PFSK-1 (cell line): ENCODE data around the gene WAC.

ENCODE experiments used
- FOXP2 ChIP-seq: optimal IDR thresholded peaks from 2 replicates; pipeline ENCODE3; 2011; ENCODE audit warnings: borderline replicate concordance, control low read depth, inconsistent platforms; ENCODE audit not compliant: insufficient read depth; ENCODE audit errors: extremely low read length, extremely low read depth
- POLR2AphosphoS5 ChIP-seq: IDR thresholded peaks from 2 replicates; pipeline ENCODE4 v1.6.1; 2012; ENCODE audit warnings: low read depth, mild to moderate bottlenecking, control low read depth, low read length, moderate library complexity
- REST ChIP-seq, 2 experiments: IDR thresholded peaks; 2 replicates each; pipeline versions ENCODE4 v1.6.1 to v1.8.0; 2011 to 2012; ENCODE audit warnings: low read depth in 2 of 2, low read length in 2 of 2, control low read depth in 1 of 2, inconsistent platforms in 1 of 2, mild to moderate bottlenecking in 1 of 2, moderate library complexity in 1 of 2; ENCODE audit not compliant: insufficient read depth in 1 of 2
- SIN3A ChIP-seq: IDR thresholded peaks from 2 replicates; pipeline ENCODE4 v1.6.1; 2012; ENCODE audit warnings: mild to moderate bottlenecking, low read length, moderate library complexity, borderline replicate concordance; ENCODE audit not compliant: insufficient read depth
- TAF1 ChIP-seq: IDR thresholded peaks from 2 replicates; pipeline ENCODE4 v1.6.1; 2012; ENCODE audit warnings: low read length, control low read depth, borderline replicate concordance; ENCODE audit not compliant: insufficient read depth

The WAC gene

GRCh38 chr10:28554009-28554408, 21.1 kb downstream of the WAC start:
- TF ChIP-seq SIN3A: no peak
- TF ChIP-seq REST (IDR thresholded peaks at IDR 0.05; ENCODE audit: insufficient read depth in 1 of 2, low read depth in 2 of 2, low read length in 2 of 2): no peak
- TF ChIP-seq POLR2AphosphoS5: no peak
- TF ChIP-seq FOXP2: no peak
- TF ChIP-seq TAF1: no peak

- TF ChIP-seq POLR2AphosphoS5 (no peak), REST (IDR thresholded peaks at IDR 0.05; ENCODE audit: insufficient read depth in 1 of 2, low read depth in 2 of 2, low read length in 2 of 2) (no peak), FOXP2 (no peak), SIN3A (no peak), TAF1 (no peak)
Observed at GRCh38 chr10:28554952-28555351, 22.0 kb downstream of the WAC start.

- TF ChIP-seq FOXP2 (no peak), TAF1 (no peak), POLR2AphosphoS5 (no peak), REST (IDR thresholded peaks at IDR 0.05; ENCODE audit: insufficient read depth in 1 of 2, low read depth in 2 of 2, low read length in 2 of 2) (no peak), SIN3A (no peak)
Observed at GRCh38 chr10:28555358-28555757, 22.4 kb downstream of the WAC start.

- TF ChIP-seq REST (IDR thresholded peaks at IDR 0.05; ENCODE audit: insufficient read depth in 1 of 2, low read depth in 2 of 2, low read length in 2 of 2) (no peak), SIN3A (no peak), POLR2AphosphoS5 (no peak)
Observed at GRCh38 chr10:28556142-28556541, 23.2 kb downstream of the WAC start.

GRCh38 chr10:28558186-28558585, 25.3 kb downstream of the WAC start:
- TF ChIP-seq SIN3A (no peak), TAF1 (no peak), FOXP2 (no peak), REST (IDR thresholded peaks at IDR 0.05; ENCODE audit: insufficient read depth in 1 of 2, low read depth in 2 of 2, low read length in 2 of 2) (no peak), POLR2AphosphoS5 (no peak)
